GM12891 (cell line): ENCODE results near the gene C8G.

Experiments used
- POLR2A ChIP-seq: IDR thresholded peaks from 2 replicates; pipeline ENCODE4 v1.6.1; 2011; ENCODE audit warnings: low read depth, low read length, control low read depth
- POLR2AphosphoS5 ChIP-seq: IDR thresholded peaks from 2 replicates; pipeline ENCODE4 v1.6.1; 2011; ENCODE audit warnings: low read depth, low read length, control low read depth
- SPI1 ChIP-seq: IDR thresholded peaks from 2 replicates; pipeline ENCODE4 v1.6.1; 2011; ENCODE audit warnings: low read depth, low read length, control low read depth

DNA sequence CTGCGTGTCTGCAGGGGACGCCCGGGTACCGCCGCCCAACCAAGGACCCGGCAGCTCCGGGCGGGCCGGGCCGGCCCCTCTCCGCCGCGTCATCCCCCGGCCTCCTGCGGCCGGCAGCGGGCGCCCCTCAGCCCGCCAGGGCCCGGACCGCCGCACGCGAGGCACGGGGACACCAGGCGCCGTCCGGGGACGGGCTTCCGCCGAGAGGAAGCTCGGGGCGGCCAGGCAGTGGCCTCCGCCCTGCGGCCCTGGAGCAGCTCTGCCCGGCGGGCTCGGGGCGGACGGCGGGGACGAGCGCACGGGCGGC is 878 bp upstream of the C8G start:
- no peak for TF ChIP-seq POLR2A
- no peak for TF ChIP-seq POLR2AphosphoS5
- no peak for TF ChIP-seq SPI1
